B cell (primary cell): ENCODE results near the gene LRP1.

Experiments used
- CTCF ChIP-seq: fragments of 200-600 bp; IDR thresholded peaks from one replicate; pipeline ENCODE4 v1.8.0; 2022; ENCODE audit warnings: antibody characterized with exemption, mild to moderate bottlenecking
- EZH2 ChIP-seq: IDR thresholded peaks from 2 replicates; pipeline ENCODE4 v1.6.1; 2012; ENCODE audit warnings: borderline replicate concordance, low read depth, mild to moderate bottlenecking, moderate library complexity, low read length; ENCODE audit not compliant: insufficient read depth, poor library complexity, severe bottlenecking

- TF ChIP-seq CTCF = no peak
- TF ChIP-seq EZH2 = no peak
Measured at GRCh38 chr12:57236201-57236924, 108.1 kb downstream of the LRP1 start.
